Nephron (organoid): ENCODE data around the gene CHMP6.

Experiments used
- H3K27ac Mint-ChIP-seq, 3 experiments: 2 replicates each; pipeline ENCODE4 v1.8.0; 2020; ENCODE audit warnings: mixed read lengths in 3 of 3, mild to moderate bottlenecking in 2 of 3, moderate library complexity in 1 of 3
- H3K27me3 Mint-ChIP-seq: 2 replicates; pipeline ENCODE4 v1.8.0; 2021; ENCODE audit warnings: low read depth, mild to moderate bottlenecking, moderate library complexity, mixed read lengths
- H3K36me3 Mint-ChIP-seq: 2 replicates; pipeline ENCODE4 v1.8.0; 2020; ENCODE audit warnings: low read depth, mixed read lengths
- H3K4me1 Mint-ChIP-seq: 2 replicates; pipeline ENCODE4 v1.8.0; 2020; ENCODE audit warnings: mixed read lengths
- H3K4me3 Mint-ChIP-seq, 3 experiments: 2 replicates each; pipeline ENCODE4 v1.8.0; 2020; ENCODE audit warnings: mild to moderate bottlenecking in 3 of 3, mixed read lengths in 3 of 3, moderate library complexity in 2 of 3
- H3K9me3 Mint-ChIP-seq: 2 replicates; pipeline ENCODE4 v1.8.0; 2020; ENCODE audit warnings: mixed read lengths
- CTCF ChIP-seq, 3 experiments: fragments of 200-600 bp; sonication (generic); IDR thresholded peaks; one replicate each; pipeline ENCODE4 v1.5.0; 2021; ENCODE audit warnings: antibody characterized with exemption in 3 of 3; ENCODE audit not compliant: unreplicated experiment in 3 of 3

The CHMP6 gene

GRCh38 chr17:81036197-81036941 is 44.7 kb downstream of the CHMP6 start:
- Mint-ChIP-seq H3K9me3 (no peaks in the 10 kb centered on the region), H3K4me1 (peaks cover 64% of the 10 kb centered on the region), H3K4me3 (peak overlapping the region; percentile 86 to 95 (median 88)), H3K27me3 (peaks cover 12% of the 10 kb centered on the region), H3K27ac (peak overlapping the region; percentile 15 to 88 (median 69)), H3K36me3 (peaks cover 7% of the 10 kb centered on the region)
- TF ChIP-seq CTCF (IDR thresholded peaks at IDR 0.05; ENCODE audit: unreplicated experiment in 3 of 3), result no peak

DNA sequence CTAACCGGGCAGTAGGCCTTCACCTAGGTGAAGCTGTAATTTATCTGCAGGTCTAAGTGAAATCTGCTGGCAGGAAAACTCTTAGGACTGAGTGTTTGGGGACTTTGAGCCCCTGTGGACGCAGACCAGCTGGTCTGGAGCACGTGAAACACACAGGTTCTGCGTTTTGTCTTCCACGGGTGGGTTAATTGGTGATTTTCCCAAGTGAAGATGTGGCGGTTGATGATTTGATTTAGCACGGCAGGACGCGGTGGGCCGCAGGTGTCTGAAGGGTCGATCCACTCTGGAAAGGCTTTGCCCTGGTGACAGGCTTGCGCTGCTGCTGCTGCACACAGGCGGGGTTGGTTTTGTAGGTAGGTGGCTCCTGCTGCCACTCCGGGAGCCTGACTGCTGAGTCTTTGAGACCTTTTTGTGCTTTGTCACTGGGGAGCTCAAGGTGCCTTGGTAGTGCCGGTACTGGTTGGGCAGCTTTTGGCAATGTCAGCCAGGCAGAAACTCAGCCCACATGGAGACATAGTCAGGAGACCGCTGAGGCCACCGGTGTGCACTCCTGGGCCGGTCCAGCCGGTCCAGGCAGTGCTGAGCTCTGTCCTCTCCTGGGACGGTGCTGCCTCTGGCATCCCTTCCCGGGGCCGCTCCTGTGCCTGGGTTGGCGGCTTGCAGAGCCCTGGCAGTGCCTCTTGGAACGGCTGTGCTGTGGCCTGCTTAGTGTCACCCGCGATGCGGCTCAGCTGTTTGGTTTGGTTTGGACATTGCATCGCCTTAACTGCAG is 45.6 kb downstream of the CHMP6 start:
- no peaks in the 10 kb centered on the region for H3K9me3 Mint-ChIP-seq
- H3K4me1 Mint-ChIP-seq, result peaks cover 61% of the 10 kb centered on the region
- H3K36me3 Mint-ChIP-seq, result peaks cover 2% of the 10 kb centered on the region
- peak overlapping the region; percentile 86 to 95 (median 88) for H3K4me3 Mint-ChIP-seq
- H3K27me3 Mint-ChIP-seq, result peaks cover 10% of the 10 kb centered on the region
- peak overlapping the region; percentile 15 to 88 (median 69) for H3K27ac Mint-ChIP-seq
- no peak for TF ChIP-seq CTCF (IDR thresholded peaks at IDR 0.05; ENCODE audit: unreplicated experiment in 3 of 3)

- Mint-ChIP-seq H3K4me1 (peaks cover 57% of the 10 kb centered on the region), H3K36me3 (no peaks in the 10 kb centered on the region)
These were observed 46.4 kb downstream of the CHMP6 start for GRCh38 chr17:81037798-81038733.

GRCh38 chr17:81039096-81039495 is 47.5 kb downstream of the CHMP6 start:
- no peak for TF ChIP-seq CTCF (IDR thresholded peaks at IDR 0.05; ENCODE audit: unreplicated experiment in 3 of 3)
- Mint-ChIP-seq H3K4me3 (no peak overlapping the region), H3K4me1 (peaks cover 55% of the 10 kb centered on the region), H3K27me3 (peaks cover 9% of the 10 kb centered on the region), H3K36me3 (no peaks in the 10 kb centered on the region), H3K27ac (no peak overlapping the region), H3K9me3 (no peaks in the 10 kb centered on the region)

More at GRCh38 chr17:81037798-81038733, 46.4 kb downstream of the CHMP6 start:
- peaks cover 9% of the 10 kb centered on the region for H3K27me3 Mint-ChIP-seq
- H3K9me3 Mint-ChIP-seq, result no peaks in the 10 kb centered on the region
- H3K4me3 Mint-ChIP-seq, result peak overlapping the region; percentile 86 to 95 (median 88)
- no peak for TF ChIP-seq CTCF (IDR thresholded peaks at IDR 0.05; ENCODE audit: unreplicated experiment in 3 of 3)
- H3K27ac Mint-ChIP-seq, result peak overlapping the region; percentile 15 to 88 (median 52)

DNA sequence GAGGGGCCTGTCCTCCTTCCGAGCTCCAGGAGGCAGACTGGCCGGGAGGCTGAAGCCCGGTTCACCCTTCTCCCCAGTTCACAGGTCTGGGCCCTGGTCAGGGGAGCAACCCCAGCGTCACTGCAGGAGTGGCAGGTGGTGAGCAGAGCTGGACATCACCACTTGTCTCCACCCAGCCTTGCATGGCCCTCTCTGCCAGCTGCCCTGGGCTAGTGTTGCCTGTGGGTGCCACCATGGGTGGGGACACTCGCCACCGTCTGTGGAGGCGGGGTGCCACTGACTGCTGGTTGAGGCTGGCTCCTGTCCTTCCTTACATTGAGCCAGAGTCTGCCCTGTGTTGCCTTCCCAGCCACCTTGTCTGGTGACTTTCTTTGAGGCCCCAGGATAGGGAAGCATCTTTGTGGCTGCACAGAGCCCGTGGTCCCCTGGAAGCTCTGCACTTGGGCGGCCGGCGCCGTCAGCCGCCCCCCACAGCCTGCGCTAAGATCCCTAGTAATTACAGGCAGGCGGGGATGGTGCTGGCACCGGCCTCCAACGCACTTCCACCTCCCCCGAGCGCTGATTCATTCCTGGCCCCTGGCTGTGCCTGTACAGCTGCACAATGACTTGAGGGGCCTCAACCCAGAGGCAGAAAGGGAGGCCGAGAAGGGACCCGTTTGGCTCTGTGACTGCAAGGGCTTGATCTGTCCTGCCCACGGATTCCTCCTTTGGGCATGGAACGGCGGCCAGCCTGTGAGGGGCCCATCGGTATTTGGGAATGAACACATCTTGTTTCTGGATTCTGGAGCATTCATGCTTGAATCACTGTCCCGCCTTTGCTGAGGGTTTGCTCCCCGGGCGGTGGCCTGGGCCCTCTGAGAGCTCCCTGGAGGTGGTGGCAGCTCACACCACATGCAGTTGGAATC is 48.5 kb downstream of the CHMP6 start:
- Mint-ChIP-seq H3K4me3 (peak overlapping the region in 2 of 3 experiments; percentile 22 to 23), H3K36me3 (no peaks in the 10 kb centered on the region), H3K9me3 (no peaks in the 10 kb centered on the region), H3K27me3 (peaks cover 12% of the 10 kb centered on the region), H3K27ac (peak overlapping the region; percentile 24 to 33 (median 25)), H3K4me1 (peaks cover 64% of the 10 kb centered on the region)
- TF ChIP-seq CTCF (IDR thresholded peaks at IDR 0.05; ENCODE audit: unreplicated experiment in 3 of 3), result no peak
